Measurements from ENCODE around the gene CPED1.
"Not testable (repeated sequence)": the region's sequence is repeated elsewhere in the genome, so short reads cannot be mapped to it uniquely, and the experiment has no call there.

Gene CPED1

DNA sequence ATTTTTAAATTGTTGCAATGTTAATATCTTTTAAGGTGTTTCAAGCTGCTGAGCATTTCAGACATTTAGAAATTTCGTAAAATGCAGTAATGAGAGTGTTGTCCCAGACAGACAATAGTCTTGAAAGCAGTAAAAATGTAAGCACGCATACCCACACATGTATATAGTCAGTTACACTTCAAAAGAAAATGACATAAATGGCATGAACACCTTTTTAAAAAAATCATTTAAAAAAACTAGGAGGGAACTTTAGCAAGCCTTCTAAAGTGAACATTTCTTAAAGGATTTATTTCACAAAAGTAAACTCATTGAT is 51.0 kb downstream of the CPED1 start:
- no peak for DNase-seq (ENCODE audit: low read depth in 2 of 3, low spot score in 2 of 3)

DNA sequence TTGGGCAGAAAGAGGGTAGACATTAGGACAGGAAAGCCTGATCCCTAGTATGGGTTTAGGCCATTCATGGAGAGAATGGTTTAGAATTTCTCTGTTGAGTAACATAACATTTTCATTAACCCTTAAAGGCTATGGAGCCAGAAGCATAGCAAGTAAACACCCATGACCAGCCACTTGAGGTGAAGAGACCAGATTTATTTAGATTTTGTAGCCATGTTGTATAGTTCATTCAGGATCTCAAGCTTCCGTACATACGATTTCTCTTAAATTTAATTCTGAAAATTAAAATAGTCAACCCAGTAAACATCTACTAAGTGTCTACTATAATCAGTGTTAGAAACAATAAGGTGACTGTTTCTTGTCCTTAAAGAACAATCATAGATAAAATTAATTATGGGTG is 51.5 kb downstream of the CPED1 start:
- DNase-seq (ENCODE audit: low read depth in 2 of 3, low spot score in 2 of 3), result no peak

DNA sequence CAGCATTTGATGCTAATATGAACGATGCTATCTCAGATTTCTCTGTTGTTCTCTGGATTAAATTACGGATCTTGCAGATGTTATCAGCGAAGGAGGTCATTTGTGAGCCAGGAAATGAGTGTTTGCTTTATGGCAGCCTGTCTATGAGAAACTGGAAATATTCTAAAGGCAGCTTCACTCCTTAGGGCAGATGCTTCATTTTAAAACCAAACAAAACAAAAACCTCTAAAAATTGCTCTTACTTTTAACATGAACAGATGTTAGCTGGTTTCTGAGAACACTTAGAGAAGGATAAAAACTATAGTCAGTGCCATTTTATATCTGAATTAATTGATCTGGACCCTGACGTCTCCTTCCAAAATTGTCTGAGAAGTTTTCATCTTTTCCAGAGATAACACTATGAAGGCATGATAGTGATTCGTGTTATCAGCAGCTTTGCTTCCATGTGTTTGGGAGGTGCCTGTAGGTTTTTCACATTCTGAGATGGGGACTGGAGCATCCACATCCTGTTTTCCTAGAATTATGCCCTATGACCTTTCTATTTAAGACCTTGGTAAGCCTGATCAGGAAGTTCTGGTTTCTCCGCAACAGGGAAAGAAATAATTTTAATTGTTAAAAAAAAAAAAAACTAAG is 53.1 kb downstream of the CPED1 start:
- DNase-seq (ENCODE audit: low read depth in 2 of 3, low spot score in 2 of 3), result no peak

DNA sequence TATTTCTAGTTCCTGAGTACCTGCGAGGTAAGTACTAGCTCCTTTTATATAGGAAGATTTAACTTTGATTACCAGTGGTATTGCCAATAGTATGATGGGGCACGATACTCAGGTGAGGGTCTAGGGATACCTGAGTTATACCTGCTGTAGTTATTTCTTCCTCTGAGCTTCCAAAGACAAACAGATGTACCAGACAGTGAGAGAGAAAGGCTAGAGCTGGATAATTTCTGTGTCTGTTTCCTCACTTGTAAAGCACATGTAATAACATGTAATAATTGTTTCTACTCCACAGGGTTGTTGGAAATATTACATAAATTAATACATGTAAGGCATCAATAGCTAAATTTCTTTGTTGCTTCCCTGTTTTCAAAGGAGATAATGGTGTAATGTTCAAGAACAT is 53.7 kb downstream of the CPED1 start:
- no peak for DNase-seq (ENCODE audit: low read depth in 2 of 3, low spot score in 2 of 3)

DNA sequence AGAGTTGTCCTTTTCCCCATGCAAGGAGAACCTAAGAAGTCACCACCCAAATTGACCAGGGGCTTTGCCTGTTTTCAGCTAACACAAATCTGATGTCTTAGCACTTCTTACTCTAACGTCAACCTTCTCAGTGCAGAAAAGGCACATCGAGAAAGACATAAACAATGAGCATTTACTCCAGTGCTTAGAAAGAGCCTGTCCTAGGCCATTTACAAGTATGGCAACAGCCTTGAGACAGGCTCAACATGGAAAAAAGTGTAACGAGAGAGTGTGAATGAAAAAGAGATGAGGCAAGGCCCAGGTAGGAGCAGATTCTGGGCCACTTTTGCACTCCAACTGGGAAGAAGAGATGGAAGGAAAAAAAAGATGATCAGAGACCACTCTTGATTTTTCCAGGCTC is 54.4 kb downstream of the CPED1 start:
- DNase-seq (ENCODE audit: low read depth in 2 of 3, low spot score in 2 of 3), result no peak

DNA sequence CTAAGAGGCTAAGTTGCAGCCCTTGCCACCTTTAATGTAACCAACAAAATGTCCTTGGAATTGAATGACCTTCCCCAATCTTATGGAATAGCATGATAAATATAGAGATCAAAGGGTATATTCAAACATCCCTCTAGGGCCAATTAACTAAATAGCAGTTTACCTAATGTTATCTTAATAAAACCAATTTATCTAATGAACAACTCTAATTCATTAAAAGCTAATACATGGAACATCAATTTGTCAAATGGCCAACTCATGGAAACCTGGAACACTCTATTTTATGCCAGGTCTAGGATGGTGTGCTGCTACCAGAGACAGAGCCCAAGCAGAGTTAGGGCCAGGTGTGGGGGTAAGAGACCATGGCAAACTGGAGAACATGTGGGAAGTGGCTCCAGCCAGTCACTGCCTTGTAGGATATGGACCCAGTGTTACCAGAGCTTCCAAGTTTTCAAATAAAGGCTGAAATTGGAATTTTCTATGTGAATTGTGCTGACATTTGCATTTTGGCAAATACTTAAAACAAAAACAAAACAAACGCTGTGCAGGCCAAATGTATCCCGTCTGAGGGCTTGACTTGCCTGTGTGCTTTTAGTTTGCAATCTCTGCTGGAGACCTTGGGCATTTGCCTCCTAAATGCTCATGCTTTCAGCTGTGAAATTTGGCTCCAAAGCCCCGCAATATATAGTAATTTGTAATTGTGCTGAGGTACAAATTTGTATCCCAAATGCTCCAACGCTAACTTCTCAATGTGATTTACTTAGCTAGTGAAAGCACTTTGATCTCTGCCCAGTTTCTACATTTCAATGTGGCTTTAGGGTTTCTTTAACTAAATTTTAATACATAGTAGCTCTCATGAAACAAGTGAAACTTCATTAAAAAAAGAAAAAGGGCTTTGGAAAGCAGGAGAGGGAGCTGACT is 55.1 kb downstream of the CPED1 start:
- no peak for DNase-seq (ENCODE audit: low read depth in 2 of 3, low spot score in 2 of 3)

DNA sequence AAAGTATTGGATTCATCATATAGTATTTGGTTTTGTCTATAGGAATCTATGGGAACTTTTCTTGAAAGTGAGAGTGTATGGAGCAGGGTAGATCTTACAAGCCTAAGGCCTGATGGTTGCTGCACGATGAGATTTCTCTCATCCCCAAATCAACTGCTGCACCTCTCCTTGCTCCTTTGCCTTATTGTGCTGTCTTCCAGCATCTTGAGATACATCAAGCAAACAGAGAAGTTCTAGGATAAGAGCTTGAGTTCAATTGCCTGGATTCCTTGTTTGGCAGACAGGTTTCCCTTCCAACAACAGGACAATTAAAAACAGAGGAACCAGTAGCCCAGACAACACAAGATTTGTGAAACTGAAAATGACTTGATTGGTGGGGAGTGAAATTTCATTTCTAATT is 56.6 kb downstream of the CPED1 start:
- DNase-seq (ENCODE audit: low read depth in 2 of 3, low spot score in 2 of 3), result no peak

DNA sequence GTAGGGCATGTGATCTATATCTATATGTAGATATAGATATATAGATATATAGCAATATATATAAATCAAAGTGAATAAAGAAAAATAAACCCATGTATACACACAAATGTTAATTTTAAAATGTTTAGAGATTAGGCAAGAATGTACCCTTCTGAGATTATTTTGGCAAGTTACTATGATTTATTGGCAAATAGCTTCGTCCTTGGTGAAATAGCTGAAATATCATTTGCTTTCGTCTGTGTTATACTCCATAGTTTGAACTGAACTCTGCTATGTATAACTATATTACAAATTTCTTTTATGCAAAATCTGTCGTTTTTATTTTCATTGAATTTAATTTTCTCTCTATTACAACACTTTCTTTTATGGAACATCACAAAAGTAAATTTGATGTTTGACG is 57.5 kb downstream of the CPED1 start:
- no peak for DNase-seq (ENCODE audit: low read depth in 2 of 3, low spot score in 2 of 3)

DNA sequence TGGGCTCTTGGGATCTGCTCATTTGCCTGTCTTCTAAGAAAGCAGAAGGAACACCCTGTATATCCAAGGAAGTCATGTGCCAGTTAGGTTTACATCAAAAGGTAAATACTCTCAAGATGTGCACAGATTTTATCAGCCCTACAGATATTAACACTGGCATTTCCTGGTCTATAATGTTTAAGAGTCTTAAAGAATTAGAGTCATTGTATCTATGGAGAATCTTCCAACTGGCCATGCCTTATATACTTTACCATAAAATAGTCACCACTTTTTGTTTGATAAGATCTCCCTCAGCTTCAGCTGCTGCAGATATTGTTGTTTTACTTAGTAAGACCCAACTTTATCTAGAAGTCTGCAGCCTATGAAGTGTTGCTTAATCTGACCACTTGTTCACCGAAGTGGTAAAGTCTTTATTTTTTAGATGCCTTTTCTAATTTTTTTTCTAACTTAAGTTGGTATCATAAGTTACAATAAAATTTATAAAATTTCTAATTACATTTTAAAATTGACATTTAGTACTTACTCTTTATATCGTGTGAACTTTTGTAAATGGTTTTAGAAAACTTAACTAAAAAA is 58.5 kb downstream of the CPED1 start:
- DNase-seq (ENCODE audit: low read depth in 2 of 3, low spot score in 2 of 3), result no peak

DNA sequence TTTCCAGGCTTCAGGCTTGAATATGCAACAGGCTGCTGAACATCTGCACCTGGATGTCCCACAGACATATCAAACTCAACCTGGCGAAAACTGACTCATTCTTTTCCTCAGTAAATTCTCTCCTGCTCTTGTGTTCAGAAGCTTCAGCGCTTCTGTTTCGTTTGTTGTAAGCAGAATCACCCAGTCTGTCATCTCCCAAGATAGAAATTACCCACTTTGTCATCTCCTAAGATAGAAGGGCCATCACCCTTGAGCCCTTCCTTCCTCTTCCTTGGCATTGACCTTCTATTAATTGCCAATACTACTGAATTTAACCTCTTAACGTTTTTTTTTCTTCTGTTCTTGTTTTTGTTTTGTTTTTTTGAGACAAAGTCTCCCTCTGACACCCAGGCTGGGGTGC is 59.7 kb downstream of the CPED1 start:
- no peak for DNase-seq (ENCODE audit: low read depth in 2 of 3, low spot score in 2 of 3)

DNA sequence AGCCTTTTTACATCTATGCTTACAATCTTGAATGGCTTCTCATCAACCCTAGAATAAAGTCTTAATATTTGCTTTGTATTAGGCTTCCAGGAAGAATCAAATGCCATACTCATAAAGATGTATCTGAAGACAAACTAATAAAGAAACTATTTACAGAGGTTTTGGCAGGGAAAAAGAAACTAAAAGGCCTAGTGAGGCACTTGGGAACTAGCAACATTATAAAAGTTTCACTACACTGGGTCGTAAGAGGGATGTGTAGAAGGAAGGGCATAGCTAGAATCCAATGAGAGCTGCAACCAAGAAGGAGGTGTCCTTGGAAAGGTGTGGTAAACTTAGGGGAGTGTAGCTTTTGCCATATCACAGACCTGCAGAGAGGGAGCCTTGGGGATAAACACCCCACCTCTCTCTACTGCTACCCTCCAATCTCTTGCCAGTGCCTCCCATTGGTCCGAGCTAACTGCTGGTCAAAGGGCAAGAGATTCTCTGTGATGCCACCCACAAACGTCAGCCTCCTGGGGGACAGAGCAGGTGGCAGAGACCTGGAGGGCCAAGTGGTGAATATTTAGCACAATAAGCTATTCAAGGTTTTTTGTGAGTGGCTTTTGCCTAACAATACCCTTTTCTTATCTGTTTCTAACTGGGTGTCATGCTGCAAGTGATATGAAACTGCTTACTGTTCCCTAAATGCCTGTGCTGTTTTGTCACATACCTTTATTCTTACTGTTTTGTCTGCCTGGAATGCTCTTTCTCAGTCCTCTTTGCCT is 60.7 kb downstream of the CPED1 start:
- no peak for DNase-seq (ENCODE audit: low read depth in 2 of 3, low spot score in 2 of 3)

DNA sequence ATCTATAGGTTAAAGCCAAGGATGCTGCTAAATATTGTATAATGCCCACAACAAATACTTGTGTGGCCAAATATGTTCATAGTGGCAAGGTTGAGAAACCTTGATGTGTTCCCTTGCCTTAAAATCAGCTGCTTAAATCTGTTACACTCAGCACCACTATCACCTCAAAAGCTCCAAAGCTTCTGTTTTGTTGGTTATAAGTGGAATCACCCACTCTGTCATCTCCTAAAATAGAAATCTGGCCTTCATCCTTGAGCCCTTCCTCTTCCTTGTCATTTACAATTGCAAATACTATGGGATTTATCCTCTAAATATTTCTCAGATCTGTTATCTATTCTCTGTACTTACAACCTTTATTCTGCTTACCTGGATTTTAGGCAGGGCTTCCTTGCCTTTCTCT is 61.4 kb downstream of the CPED1 start:
- no peak for DNase-seq (ENCODE audit: low read depth in 2 of 3, low spot score in 2 of 3)

DNA sequence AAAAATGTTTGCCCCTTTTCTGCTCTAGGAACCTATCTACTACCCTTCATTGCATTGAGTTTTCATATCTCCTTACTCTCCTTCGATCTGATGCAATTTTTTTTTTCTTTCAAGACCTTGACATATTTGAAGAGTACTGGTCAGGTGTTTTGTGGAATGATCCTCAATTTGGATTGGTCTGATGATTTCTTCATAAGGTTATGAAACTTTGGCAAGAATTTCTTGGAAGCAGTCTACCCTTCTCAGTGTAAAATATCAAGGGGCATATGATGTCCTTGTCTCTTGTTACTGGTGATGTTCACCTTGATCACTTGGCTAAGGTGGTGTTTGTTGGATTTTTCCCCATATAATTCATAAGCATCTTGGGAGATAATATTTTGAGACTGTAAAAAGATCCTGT is 64.7 kb downstream of the CPED1 start:
- DNase-seq (ENCODE audit: low read depth in 2 of 3, low spot score in 2 of 3), result no peak

DNA sequence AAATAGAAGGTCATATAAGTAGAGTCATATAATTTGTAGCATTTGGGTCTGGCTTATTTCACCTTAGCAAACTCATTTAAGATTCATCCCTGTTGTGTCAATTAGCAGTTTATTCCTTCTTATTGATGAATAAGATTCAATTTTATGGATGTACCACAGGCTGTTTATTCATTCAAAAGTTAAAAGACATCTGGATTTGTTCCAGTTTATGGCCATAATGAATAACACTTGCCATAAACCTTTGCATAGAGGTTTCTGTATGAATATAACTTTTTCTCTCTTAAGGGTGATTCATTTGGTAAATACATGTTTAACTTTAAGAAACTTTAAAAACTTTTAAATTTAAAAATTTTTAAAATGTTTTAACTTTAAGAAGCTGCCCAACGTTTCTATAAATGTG is 66.4 kb downstream of the CPED1 start:
- DNase-seq (ENCODE audit: low read depth in 2 of 3, low spot score in 2 of 3), result no peak

DNA sequence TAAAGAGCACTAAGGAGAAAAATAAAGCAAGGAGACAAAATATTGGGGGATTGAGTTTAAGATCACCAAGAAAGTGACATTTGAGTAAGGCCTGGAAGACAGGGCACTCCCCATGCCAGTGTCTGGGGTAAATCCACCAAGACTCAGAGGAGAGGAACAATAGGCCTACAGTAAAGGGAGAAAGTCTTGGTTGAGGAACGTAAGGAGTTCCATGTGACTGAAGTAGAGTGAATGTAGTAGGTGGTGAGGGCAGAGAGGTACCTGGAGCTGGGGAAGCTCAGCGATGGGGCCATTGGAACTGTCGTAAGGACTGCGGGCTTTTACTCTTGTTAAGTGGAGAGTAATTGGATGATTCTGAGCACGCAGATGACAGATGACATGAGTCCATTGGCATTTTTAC is 69.4 kb downstream of the CPED1 start:
- no peak for DNase-seq (ENCODE audit: low read depth in 2 of 3, low spot score in 2 of 3)

DNA sequence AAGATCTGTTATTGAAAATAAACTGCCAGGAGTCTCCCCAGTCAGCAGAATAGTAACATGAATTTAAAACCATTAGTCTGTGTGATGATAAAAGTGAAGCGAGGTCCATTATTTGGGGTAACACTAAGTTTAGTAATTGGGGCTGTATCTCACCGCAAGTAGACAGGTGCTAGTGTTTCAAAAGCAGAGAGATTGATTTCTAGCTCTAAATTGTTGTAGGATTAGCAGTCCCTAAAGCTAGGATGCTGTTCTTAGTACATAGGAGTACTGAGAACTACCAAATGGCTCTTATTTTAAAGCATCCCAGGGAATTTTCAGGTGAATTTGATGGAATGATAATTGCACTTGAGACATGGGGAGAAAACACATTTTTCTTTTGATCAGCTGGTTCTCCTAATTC is 70.5 kb downstream of the CPED1 start:
- no peak for DNase-seq (ENCODE audit: low read depth in 2 of 3, low spot score in 2 of 3)

DNA sequence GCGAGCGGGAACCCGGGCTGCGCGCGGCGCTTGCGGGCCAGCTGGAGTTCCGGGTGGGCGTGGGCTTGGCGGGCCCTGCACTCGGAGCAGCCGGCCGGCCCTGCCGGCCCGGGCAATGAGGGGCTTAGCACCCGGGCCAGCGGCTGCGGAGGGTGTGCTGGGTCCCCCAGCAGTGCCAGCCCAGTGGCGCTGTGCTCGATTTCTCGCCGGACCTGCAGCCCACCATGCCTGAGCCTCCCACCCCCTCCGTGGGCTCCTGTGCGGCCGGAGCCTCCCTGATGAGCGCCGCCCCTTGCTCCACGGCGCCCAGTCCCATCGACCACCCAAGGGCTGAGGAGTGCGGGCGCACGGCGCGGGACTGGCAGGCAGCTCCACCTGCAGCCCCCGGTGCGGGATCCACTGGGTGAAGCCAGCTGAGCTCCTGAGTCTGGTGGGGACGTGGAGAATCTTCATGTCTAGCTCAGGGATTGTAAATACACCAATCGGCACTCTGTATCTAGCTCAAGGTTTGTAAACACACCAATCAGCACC is 71.5 kb downstream of the CPED1 start:
- DNase-seq (ENCODE audit: low read depth in 2 of 3, low spot score in 2 of 3), result not testable (repeated sequence)

DNA sequence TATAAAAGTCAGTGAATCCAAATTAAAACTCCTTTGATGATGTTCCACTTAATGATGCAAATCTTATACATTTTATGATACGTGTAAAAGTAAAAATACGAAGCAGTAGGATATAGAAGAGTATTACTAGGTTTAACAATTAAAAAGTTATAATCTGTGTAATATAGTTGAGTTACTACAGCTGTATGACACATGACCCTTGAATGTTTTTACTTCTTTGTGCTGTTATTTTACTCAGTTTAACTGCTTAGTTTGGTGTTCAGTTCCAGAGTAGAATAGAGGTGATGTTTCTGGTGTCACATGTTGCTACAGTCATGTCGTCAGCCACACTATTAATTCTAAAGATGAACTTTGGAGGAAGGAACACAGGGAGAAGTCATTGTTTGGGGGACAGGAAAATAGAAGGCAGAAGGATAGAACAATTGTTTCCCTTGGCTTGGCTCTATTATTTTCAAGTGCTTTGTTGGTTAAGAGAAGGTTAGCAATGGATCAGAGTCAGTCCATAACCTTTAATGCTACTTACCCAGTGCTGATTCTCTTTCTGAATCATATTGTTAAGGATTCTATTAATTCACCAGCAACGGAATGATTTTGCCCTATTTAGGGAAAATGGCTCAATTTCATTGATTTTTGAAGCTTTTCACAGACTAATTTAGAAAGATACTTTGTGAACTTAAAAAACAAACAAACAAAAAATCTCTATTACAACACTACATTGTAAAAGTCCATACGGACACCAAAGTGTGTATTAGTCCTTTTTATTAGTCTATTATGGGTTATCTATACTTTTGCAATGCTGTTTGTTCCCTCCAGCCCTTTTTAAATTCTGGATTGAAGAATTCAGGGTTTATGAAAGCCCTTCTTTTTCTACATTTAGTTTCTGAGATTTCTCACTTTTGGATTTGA is 73.4 kb downstream of the CPED1 start:
- no peak for DNase-seq (ENCODE audit: low read depth in 2 of 3, low spot score in 2 of 3)

DNA sequence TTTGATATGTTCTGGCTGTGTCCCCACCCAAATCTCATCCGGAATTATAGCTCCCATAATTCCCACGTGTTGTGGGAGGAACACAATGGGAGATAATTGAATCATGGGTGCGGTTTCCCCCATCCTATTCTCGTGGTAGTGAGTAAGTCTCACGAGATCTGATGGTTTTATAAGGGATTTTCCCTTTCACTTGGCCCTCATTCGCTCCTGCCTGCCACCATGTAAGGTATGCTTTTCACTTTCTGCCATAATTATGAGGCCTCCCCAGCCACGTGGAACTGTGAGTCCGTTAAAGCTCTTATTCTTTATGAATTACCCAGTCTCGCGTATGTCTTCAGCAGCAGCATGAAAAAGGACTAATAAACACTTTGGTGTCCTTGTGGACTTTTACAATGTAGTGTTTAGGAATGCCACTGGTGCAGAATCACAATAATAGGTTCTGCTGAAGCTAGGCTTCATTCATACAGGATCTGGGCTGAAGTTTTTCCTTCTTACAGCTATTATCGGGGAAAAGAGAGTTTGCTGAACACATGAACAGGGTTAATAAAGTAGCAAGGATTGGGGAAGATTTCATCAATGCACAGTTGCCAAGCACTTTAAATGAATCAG is 74.3 kb downstream of the CPED1 start:
- DNase-seq (ENCODE audit: low read depth in 2 of 3, low spot score in 2 of 3), result no peak

DNA sequence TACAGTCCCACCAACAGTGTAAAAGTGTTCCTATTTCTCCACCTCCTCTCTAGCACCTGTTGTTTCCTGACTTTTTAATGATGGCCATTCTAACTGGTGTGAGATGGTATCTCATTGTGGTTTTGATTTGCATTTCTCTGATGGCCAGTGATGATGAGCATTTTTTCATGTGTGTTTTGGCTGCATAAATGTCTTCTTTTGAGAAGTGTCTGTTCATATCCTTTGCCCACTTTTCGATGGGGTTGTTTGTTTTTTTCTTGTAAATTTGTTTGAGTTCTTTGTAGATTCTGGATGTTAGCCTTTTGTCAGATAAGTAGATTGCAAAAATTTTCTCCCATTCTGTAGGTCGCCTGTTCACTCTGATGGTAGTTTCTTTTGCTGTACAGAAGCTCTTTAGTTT is 79.2 kb downstream of the CPED1 start:
- not testable (repeated sequence) for DNase-seq (ENCODE audit: low read depth in 2 of 3, low spot score in 2 of 3)

Data from activated CD8-positive, alpha-beta memory T cell treated with anti-CD3 and anti-CD28 coated beads for 48 hours (primary cell).